HG03095 (cell line): ENCODE data around the gene CDH20.

Experiments used
- ATAC-seq: cut with Tn5 transposase; IDR thresholded peaks from one replicate; pipeline ENCODE4 v1.9.1; 2021; ENCODE audit warnings: moderate library complexity; ENCODE audit not compliant: unreplicated experiment

CDH20 gene

DNA sequence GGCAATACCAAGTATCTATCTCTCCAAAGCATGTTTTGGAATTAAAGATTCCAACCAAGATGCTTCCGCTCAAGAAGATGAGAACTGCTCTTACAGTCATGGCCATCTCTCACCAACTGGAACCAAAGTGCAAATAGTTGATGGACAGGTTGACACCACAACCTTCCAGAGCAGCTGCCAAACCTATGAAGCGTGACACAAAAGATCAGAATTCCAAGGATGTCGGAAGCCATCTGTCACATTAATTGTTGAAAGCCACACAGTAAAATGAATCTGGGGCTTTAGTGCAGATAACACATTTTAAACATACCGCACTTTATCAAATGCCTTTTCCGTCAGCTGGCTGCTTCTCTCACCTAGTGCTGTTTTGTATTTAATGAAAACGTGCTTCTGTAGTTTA is 195.7 kb downstream of the CDH20 start:
- no peak for ATAC-seq

DNA sequence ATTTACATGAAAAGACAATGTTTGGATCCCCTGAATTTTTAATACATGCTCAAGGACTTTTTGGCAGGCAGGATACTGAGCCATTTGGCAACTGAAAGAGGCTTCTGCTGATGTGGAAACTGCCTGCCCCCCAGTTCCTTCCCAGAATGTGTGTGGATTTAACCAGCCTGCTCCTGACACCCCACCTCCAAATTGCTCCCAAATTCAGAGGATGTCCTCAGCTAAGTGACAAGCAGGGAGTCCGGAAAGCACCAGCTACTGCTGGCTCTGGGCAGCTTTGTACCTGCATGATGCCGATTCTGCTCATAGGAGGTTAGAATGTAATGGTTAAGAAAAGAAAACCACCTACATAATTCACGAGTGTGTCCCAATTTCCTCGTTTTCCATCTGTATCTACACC is 197.5 kb downstream of the CDH20 start:
- no peak for ATAC-seq

DNA sequence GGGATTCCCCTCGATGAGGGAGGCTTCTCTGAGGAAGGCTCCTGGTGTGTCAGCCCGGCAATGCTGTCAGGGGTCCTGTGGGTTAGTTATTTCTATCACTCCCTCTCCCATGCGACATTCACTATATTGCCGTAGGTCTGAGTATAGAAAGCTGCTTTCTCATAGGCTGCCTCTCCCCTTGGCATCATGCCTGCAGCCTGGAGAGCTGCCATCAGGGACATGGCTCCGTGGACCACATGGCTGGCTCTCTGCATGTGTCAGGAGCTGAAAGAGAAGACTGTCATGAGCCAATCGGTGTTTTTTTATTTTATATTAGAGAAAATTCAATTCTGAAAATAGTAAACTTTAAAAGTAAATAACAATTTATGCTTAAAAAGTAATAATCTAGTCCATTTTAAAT is 198.0 kb downstream of the CDH20 start:
- no peak for ATAC-seq

DNA sequence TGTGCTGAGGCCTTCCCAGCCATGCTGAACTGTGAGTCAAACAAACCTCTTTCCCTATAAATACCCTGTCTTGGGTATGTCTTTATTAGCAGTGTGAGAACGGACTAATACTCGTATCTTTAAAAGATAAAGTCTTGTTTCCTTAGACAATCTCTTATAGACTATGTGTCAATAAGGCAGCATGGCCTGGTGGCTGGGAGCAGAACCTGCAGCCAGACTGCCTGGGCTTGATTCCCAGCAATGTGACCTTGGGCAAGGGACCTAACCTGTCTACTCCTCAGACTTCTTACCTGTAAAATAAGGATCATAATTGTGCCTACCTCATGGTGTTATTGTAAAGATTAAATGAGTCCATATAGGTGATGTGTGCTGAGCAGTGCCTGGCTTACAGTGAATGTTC is 198.7 kb downstream of the CDH20 start:
- no peak for ATAC-seq

DNA sequence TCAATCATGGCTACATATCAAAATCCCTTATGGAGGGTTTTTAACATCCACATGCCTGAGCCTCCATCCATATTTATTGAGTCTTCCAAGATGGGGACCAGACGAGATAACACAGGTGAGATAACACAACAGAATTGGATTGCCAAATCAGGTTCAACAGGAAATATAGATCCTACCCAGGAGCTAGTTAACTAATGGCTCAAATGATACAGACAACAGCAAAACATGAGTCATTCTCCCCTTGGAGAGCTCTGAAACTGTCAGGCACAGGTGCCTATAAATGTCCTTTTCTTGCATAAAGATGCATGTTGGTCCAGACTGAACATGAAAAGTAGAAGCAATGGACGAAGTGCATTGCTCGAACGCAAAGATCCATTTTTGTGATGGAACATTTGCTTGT is 202.2 kb downstream of the CDH20 start:
- no peak for ATAC-seq

DNA sequence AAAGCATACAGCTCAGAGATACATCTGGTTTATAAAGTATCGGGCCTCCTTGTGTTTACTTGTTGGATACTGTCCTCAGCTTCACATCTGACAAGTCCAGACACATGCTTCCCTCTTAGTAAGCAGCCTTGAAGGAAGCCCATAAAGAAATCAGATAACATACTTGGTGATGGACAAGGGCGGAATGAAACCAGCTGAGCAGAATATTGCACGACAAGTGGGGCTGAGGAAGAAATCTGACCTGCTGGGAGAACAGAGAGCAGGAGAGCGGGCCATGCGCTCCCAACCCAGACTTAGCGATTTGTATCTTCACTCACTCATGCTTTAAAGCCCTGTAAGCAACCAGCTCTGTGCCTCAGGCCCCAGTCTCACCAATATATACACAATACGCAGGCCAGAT is 208.4 kb downstream of the CDH20 start:
- no peak for ATAC-seq

DNA sequence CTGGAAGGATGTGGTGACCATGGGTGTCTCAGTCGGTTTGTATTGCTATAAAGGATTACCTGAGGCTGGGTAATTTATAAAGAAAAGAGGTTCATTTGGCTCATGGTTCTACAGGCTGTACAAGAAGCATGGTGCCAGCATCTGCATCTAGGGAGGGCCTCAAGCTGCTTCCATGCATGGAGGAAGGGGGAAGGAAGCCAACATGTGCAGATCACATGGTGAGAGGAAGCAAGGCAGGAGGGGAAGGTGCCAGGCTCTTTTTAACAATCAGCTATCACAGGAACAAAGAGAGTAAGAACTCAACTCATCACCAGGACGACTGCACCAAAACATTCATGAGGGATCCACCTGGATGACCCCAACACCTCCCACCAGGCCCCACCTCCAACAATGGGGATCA is 209.4 kb downstream of the CDH20 start:
- no peak for ATAC-seq

DNA sequence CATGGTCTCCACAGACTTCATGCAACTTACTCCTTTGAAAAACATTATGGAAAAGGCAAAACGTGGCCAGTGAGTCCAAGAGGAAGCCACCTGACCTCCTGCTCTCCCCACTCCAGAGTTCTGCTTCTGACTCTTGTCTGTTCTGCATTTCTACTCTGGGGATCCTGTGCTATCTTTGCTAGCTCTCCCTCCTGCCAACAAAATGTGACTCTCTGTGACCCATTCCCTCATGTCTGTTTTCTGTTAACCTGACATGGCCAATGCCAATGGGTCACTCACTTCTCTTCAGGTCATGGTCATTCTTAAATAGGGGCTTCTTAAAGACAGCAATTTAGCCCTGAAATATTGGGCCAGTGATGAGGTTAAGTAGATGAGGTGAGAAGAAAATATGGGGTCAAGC is 210.3 kb downstream of the CDH20 start:
- no peak for ATAC-seq

DNA sequence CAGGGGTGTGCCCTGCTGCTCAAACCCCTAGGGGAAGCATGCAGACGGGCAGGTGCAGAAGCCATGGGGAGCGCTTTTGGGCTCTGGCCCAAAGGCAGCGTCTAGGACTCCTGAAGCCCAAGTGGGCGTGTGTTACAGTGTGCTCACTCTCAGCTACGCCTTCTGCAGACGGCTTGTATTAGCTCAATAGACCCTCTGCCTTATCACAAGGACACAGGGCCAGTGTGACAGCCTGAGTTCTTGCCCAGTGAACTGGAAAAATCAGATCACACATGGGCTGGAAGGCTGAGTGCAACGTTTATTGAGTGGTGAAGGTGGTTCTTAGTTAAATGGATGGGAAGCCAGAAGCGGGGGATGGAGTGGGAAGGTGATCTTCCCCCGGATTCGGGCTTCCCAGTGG is 210.9 kb downstream of the CDH20 start:
- ATAC-seq, result no peak

DNA sequence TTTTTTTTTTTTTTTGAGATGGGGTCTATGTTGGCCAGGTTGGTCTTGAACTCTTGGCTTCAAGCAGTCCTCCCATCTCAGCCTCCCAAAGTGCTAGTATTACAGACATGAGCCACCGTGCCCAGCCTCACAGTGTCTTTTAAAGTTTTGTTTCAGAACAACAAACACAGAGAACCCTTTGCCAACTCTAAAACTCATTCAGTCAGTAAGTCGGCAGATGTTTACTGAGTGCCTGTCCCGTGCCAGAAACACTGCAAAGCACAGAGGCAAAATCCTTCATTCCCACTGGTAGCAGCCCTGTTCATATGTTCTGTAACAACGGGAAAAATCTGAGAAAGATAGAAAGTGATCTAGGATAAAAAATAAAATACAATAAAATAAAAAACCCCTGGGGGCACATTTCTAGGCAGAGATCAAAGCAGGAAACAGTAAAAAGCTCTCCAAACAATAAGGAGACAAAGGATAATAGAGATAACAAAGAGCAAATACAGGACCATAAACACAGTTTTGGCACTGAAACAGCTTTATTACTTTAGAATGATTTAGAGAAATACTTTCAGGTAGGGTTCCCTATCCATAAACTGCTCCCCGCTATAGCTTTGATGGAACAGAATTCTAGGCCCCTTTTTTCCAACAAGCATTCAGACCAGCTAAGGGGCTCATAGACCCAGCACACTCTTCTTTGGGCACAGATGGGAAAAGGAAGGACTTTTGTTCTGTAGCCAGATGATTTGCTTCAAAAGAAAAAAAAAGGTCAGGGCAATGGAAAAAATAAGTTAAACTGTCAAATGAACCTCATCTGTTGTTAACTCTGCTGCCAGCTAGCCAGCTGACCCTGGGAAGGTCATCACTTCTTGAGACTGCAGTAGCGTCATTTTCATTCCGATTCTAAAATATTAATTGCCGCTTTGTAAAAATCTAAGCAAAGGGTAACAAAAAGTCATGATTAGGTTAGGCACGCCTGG is 212.3 kb downstream of the CDH20 start:
- no peak for ATAC-seq

DNA sequence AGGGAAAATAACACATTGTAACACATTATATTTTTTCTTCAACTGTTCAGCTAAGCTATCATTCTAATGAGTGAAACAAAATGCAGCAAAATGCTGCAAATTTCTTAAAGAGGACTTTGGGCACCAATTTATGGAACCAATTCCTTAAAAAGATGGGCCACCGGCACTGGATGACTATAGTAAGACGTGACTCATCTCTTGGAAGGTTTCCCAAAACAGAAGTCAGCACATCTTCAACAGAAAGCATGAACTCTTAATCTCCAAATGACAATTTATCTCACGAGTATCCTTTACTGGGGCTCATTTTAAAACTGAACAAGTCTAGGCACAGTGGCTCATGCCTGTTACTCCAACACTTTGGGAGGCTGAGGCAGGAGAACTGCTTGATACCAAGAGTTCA is 213.4 kb downstream of the CDH20 start:
- ATAC-seq, result no peak

DNA sequence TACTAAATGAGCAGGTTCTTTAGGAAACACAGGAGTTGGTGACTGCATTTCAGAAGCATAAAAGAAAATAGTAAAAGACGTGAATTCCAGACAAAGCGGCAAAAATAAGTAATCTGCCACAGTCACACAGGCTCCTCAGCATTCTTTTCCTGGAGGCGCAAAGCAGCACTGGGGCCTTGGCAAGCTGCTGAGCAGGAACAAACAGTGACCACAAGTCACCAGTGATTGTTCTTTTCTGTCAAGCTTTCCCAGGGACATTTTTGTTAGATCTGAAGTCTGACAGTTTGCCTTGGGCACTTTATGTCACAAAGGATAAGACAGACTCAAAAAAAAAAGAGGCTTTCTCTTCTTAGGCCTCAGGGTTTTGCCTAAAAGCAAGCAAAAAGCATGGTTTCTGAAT is 216.2 kb downstream of the CDH20 start:
- no peak for ATAC-seq

DNA sequence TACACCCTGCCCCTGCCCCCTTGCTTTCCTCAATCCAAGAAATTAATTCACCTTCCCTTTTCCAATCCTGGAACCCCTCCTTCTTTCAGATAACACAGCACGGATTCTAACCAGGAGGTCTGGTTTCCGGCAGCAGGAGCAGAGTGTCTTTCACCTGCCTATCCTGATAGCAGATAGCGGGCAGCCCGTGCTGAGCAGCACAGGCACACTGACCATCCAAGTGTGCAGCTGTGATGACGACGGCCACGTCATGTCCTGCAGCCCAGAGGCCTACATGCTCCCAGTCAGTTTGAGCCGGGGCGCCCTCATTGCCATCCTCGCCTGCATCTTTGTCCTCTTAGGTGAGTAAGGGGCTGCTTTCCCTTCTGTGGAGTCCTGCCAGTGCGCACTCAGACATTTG is 216.7 kb downstream of the CDH20 start:
- ATAC-seq, result no peak

DNA sequence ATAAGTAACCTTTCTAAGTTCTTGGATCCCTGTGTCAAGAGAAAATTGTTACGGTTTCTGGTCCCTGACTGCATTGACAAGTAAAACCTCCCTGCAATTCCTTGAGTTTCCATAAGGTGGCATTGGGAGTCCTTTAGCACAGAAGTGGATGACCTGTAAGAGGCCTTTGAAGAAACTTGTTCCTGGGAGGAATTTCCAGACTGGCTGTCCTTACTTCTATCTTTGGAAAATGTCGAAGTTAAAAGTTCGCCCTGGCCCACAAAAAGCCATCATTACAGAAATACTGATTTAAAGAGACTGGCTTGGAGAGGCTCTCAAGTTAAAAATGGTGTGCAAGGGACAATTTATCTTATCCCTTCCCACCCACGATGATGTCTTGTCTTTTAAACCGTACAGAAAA is 218.4 kb downstream of the CDH20 start:
- ATAC-seq, result peak; percentile 74

DNA sequence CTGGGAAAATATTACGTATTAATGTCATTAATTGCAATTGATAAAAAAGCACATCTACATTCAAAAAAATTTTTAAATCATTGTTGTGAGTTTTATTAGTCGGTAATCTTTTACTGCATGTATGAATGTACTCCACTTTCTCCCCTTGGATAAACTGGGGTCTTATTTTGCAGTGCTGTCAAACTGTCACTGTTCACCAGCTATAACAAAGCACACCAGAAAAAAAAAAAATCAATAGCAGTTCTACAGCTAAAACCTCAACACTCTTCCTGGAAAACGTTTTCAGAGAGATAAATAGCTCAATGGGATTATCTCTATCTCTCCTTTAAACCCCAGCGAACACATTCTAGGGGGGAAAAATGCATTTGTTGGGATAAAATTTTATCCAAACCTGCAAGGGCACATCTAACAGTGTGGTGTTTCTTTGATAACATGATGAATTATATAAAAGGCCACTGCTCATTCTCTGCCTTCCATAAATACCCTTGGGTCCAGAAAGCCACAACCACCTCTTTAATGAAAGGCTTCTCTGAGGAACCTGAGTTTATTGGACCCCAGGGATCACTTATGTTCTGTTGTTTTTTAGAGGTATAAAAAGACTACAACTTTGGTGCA is 219.9 kb downstream of the CDH20 start:
- no peak for ATAC-seq

DNA sequence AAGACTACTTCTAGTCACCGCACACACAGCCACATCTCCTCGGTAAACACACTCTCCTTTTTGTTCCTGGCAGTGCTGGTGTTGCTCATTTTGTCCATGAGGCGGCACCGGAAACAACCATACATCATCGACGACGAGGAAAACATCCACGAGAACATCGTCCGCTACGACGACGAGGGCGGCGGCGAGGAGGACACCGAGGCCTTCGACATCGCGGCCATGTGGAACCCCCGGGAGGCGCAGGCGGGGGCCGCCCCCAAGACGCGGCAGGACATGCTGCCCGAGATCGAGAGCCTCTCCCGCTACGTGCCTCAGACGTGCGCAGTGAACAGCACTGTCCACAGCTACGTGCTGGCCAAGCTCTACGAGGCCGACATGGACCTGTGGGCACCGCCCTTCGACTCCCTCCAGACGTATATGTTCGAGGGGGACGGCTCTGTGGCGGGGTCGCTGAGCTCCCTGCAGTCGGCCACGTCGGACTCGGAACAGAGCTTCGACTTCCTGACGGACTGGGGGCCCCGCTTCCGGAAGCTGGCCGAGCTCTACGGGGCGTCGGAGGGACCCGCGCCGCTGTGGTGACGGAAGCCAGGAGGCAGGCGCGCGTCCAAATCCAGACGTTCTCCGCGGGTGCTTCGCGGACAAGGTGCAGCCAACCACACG is 221.0 kb downstream of the CDH20 start:
- ATAC-seq, result no peak

DNA sequence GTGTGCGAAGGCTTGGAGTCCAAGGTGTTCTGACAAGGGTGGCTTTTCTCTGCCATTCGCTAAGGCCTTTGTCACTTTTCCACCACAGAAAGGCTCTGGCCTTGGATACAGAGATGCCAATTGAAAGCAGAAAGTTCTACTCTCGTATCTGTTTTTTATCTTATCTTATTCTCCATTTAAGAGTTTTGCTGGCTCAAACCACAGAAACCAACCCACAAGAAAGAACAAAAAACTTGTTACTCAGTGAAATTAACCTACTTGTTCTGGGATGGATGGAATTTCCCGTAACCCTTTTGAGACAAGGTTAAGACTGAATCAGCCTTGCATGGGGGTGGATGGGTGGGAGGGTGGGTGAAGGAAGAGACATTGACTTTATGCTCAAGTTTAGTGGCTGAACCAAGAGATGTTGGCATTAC is 221.7 kb downstream of the CDH20 start:
- ATAC-seq, result no peak

DNA sequence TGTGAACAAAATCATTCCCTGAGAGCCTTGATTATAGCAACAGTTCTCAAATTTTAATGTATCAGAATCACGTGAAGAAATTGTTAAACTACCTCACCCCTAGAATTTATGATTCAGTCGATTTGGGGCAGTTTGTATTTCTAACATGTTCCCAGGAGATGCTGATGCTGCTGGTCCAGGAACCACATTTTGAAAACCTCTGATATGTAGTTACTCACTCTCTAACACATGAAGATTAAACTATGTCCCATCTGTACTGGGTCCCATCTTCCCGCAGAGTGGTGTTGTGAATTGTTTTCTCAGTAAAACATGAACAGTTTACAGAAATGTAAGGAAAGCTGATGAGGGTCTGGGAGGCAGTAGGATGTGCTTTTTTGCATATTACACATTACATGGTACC is 223.1 kb downstream of the CDH20 start:
- ATAC-seq, result no peak

DNA sequence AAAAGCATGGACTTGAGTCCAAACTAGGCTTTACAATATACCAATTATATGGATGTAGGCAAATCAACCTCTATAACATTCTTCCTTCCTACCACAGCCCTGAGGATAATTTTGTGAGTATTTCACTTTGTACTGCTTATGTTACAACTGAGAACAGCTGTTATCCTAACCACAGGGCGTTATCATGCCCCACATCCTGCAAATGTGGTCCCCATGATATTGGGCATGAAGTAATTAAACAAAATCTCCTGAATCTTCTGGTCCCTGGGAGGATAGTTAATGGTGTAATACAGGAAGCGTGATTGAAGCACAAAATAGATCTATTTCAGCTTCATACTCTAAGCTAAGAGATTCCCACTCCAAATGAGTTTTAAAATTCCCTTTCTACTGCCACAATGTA is 223.6 kb downstream of the CDH20 start:
- no peak for ATAC-seq

DNA sequence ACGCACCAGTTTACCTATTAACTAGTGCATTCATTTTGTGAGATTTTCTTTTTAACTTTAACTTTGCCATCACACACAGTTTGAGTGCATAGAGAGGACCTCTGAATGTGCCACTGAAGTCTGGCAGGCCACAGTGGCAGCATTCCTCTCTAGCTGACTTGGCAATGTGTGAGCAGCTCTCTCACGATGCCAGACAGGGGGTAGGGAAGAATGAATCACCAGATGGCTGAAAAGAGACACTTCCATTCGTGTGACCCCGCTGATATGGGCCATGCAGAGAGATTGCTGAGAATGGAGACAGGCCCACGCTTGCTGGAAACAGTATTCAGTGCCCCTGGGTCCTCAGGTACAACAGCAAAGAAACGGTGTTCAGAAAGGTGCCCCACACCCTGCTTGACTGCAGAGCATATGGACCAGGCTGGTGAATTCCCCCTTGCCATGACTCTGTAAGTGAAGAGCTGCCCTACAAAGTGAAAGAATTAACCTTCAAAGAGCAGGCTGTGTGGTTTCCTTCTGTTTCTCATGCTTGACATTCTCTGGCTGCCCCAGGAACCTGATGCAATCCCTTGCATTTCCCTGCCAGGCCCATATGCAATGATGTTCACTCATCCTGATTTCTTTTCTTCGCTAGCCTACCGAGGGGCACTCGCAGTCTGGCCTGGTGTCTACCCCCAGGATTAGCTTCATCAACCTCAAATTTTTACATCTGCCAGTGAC is 236.1 kb downstream of the CDH20 start:
- ATAC-seq, result no peak

DNA sequence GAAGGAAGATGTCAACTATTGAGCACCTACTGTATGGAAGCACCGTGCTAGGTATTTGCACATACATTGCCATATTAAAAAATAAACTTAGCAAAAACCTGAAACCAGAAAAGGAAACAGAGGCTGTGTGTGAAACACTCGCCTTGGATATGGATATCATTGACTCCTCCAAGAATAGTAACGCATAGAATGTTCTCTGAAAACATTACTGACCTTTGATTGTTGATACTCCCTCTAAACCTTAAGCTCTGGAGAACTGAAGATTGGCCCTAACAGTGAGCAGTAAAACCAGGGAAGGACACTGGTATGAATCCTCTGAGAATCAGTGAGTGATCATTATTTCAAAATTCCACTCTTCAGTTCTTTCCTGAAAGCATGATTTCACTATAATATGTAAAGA is 236.8 kb downstream of the CDH20 start:
- ATAC-seq, result no peak
